HG03095 (cell line): ENCODE results near the gene LACC1.

Experiments
- ATAC-seq: cut with Tn5 transposase; IDR thresholded peaks from one replicate; pipeline ENCODE4 v1.9.1; 2021; ENCODE audit warnings: moderate library complexity; ENCODE audit not compliant: unreplicated experiment

Gene LACC1

DNA sequence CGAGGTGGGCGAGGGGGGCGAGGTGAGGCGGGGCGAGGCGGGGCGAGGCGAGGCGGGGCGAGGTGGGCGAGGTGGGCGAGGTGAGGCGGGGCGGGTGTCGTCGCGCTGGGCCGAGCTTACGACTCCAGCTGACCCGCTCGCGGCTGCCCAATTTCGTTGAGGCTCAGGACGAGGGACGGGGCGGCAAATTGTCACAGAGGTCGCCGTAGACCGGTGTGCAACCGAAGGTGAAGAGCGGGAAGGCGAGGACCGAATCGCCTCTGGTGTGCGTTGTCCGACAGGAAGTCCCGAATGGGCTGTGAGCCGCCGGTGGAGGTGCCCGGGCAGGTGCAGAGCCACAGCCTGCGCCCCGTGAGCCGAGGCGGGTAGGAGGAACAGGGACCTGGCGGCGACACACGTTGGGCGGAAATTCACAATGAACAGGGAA is at the start of gene LACC1:
Gene LACC1, plus strand, starts transcription at position 150 of the 427 bp plus-strand sequence. CDS start 1,082 bp downstream, outside the sequence.
- ATAC-seq = peak; percentile 34

DNA sequence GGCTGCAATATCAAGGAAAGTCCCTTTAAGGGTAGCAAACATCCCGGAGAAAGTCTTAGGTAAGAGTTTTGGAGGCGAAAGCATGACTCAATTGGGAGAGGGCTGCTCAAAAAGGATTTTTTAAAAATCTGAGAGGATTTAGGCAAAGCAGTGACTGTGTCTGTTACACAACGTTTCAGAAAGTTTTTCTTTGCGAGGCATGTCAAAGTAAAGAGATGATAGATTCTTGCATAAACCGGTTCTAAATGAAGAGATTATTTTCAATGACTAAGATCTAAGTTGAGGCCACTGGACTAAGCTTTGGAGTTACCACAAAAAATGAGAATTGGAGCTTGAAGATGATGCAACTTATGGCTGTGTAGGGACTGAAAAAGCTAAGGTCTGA is 49.2 kb upstream of the LACC1 start:
- no peak for ATAC-seq

DNA sequence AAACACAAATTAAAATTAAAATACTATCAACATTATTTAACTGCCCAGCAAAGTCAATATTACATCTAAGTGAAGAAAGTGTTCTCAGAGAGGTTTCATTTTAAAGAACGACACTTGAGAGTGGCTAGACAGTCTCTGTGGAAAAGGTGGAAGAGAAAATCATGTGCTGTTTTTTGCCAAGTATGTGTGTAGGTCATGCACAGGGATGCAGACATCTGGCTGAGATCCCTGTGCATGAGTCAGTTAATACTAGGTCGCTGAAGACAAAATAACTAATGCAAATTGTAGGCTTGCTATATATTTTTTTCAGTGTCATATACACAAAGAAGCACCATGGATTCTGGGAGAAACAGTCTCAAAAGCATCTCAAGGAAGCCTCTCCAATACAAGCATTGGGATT is 48.6 kb upstream of the LACC1 start:
- ATAC-seq = no peak

DNA sequence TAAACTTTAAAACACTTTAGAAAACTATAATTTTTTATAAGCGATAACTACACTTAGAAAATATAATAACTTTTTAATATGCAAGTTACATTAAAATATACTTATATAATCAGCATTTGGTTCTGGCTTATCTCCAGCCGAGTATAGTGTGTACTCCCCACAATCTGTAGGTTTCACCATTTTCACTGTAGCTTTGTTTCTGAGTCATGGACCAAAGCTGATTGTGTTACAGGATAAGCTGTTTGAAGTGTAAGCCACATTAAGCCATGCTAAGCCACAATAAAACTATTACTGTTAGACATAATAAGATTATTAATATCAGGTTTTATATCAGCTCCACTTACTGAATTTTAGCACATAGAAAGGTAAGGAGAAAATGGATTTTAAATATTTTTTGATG is 44.0 kb upstream of the LACC1 start:
- no peak for ATAC-seq

DNA sequence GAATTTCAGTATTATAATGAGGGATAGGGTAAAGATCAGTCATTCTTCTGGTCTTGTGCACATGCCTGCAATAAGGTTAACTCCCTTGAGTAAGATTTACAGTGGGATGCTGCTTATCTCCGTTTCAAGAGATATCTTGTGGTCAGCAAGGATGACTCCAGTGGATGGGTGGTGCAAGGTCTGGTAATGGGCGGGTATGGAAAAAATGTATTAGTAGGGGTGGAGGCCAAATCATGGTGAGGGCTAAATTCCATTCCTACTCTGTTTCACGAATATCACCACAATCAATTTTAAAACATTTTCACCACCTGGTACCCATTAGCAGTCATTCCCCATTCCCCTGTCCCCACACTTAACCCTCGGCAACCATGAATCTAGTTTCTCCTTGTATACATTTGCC is 40.8 kb upstream of the LACC1 start:
- no peak for ATAC-seq

DNA sequence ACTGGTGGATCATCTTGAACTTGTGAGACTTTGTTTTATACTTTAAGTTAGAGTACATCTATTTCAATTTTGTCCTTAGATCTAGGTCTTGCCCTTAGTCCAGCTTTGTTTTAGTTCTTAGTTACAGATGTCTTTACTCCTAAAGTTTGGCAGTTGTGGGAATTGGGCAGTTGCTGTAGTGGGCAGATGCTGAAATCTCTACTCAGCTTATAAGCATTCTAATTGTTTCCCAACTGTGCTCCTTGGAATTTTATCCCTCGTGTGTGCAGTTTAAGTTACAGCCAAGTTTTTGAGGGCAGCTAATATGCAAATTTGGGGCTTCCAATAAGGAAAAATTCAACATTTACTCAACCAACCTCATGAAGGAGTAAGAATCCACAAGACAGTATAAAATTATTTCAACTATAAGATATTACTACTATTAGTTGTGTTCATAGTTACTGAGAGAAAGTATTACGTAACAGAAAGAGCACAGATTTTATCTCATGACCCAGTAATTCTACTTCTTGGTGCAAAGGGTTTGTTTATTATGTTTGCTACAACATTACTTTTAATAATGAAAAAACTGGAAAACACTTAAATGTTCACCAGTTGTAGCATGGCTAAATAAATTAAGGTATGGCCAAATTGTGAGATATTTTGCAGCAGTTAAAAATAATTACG is 33.1 kb upstream of the LACC1 start:
- no peak for ATAC-seq

DNA sequence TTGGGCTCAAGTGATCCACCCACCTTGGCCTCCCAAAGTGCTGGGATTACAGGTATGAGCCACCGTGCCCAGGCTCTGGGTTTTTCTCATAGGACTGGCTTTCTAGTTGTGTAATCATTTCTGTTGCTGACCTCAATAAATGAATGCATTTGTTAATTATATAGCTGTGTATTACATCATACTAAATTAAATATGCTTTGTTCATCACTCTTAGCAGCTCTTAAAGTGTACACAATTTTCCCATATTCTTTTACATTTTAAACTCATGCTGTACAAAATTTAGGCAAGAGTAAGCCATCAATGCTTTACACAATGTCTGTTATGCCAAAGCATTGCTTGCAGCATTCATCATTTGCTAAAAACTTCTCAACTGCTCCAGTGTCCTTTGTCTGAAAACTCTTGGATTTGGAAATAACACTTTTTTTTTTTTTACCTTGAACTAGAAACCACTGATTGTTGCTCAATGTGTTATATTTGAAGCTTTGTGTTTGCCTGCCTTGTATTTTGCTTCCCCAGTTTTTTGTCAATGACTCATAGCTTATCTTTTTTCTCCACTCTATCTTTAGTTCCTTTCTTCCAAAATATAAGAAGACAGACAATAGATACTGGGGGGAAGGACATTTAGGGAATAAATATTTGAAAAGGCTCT is 31.6 kb upstream of the LACC1 start:
- no peak for ATAC-seq

DNA sequence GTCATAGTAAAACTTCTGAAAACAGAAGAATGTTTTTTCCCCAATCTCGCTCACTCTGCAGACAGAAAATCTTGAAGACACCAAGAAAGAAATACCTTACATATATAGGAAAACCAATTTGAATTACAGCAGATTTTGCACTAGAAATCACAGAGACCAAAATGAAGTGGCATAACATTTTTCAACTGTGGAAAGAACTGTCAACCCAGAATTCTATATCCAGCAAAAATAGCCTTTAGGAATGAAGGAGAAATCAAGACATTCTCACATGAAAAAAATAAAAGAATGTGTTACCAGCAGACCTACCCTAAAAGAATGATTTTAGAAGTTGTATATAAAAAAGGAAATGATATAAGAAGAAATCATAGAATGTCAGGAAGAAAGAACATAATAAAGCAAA is 28.8 kb upstream of the LACC1 start:
- no peak for ATAC-seq

DNA sequence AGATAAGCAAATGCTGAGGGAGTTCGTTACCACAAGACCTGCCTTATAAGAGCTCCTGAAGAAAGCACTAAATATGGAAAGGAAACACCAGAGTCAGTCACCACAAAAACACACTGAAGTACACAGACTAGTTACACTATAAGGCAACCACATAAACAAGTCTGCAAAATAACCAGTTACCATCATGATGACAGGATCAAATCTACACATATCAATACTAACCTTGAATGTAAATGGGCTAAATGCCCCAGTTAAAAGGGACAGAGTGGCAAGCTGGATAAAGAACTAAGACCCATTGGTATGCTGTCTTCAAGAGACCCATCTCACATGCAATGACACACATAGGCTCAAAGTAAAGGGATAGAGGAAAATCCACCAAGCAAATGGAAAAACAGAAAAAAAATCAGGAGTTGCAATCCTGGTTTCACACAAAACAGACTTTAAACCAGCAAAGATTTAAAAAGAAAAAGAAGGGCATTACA is 26.7 kb upstream of the LACC1 start:
- ATAC-seq = no peak

DNA sequence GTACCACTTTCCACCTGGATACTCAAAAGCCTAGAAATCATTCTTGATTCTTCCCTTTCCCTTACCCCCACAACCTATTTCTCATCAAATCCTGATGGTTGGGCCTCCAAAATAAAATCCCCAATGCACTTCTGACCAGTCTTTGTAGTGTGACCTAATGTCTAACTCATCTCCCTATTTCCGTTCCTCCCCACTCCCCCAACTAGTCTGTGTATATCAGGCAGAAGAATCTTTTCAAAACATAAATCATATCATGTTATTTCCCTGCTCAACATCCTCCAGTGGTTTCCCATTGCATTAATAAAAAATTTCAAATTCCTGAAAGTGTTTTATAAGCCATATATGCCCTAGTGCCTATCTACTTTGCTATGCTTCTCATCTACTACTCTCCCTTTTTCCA is 17.8 kb upstream of the LACC1 start:
- ATAC-seq = no peak

DNA sequence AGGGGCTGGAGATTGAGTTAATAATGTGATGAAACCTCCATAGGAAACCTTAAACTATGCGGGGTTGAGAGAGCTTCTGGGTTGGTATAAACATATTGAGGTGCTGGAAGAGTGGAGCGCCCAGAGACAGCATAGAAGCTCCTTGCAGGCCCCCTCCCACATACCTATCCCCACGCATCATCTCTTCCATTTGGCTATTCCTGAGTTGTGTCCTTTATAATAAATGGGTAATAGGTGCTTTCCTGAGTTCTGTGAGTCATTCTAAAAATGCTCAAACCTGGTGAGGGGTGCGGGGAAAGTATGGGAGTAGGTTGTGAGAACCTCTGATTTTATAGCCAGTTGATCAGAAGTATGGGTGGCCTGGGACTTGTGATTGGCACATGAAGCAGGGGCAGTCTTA is 14.8 kb upstream of the LACC1 start:
- ATAC-seq = no peak

DNA sequence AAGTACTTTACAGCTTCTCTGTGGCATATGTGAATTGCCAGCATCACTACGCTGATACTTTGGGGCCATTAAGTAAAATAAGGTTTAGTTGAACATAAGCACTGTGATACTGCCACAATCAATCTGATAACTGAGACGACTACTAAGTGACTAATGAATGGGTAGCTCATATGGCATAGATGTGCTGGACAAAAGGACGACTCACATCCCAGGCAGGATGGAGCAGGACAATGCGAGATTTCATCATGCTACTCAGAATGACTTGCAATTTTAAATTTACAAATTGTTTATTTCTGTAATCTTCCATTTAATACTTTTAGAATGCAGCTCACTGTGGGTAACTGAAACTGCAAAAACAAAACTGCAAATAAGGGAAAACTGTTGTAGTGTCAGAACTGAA is 13.8 kb upstream of the LACC1 start:
- no peak for ATAC-seq

DNA sequence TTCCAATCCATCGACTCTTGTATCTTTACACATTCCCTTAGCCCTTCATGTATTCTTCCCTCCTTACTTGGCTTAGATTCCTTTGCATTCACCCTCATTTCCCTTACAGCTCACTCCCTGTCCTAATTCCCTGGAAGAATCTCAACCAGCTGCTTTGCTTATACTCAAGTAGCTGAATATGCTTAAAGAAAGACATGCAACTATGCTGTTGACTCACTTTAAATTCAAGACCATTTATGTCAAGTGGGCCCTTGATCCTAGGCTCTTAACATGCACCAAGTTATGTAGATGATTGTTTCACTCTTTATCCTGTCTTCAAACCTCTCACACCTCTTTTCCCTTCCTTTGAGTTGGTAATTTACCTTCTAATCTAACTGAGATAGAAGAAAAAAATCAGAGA is 7.5 kb upstream of the LACC1 start:
- ATAC-seq = no peak

DNA sequence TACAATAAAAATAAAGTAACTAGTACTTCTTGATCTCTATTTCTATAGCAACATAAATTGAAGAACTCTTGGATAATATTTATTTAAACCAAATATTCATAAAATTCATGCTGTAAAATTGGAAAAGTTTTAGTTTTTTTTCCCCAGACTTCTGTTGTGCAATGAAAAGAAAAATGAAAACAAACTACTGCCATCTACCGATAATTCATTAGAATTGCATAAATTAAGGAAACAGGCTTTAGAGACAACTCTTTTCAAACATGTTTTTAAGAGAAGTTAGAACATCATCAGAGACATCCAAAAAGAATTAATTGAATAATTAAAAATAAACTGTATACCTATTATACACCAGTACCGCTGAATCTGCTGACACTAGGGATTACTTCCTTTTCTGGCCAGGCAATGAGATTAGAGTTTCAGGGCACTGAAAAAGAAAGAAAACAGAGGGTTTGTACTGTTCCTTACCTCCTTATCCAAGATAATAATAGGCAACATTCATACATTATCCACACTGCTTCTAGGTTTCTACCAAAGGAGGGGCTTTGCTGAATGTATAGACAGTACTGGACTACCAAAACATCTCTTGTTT is 5.1 kb upstream of the LACC1 start:
- no peak for ATAC-seq

DNA sequence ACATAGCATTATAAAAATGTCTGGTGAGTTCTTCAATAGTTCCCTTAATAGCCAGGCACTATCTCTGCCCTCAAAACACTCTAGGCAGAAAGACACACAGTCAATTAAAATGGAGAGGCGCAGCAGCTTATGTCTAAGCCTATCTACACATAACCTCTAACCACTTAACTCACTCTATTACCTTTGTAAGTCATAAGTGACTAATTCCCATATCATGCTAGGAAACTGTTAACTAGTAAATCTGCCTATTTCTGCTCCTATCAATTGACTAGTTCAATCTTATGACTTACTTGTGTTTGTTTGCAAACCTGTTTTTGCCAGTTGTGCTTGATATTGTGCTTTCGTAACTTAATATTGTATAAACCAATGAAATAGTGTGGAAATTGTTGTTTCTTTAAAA is 3.3 kb upstream of the LACC1 start:
- no peak for ATAC-seq

DNA sequence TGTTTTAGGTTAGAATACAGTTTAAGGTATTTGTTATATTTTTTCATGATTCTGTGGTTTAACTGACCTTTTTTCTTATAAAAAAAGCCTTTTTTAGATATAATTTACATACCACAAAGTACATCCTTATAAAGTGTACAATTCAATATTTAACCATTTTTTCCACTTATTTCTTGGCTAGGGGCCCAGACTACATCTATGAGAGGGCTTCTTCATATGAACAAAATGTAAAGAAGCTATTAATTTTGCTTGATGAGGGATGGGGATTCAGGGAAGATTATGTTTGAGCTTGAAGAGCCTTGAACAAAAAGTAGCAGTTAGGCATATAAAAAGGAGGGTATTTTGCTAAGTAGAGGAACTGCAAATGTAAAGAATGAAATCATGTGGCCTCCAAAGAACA is 2.4 kb upstream of the LACC1 start:
- no peak for ATAC-seq

DNA sequence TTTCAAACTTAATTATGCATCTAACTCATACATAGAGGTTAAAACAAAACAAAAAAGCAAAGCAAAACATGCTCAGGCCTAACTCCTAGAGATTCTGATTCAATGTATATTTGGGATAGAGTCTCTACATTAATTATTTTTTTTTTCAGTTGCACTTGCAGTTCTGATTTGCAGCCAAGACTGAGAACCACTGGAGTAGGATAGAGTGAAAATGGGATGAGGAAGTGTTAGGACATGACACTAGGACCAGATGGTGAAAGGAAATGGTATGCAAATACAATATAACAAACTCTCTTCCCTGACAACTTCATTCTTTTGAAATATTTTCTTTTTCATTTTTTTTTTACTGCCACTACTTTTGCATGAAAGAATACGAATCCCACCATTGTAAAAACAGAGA is 1.9 kb upstream of the LACC1 start:
- ATAC-seq = no peak

DNA sequence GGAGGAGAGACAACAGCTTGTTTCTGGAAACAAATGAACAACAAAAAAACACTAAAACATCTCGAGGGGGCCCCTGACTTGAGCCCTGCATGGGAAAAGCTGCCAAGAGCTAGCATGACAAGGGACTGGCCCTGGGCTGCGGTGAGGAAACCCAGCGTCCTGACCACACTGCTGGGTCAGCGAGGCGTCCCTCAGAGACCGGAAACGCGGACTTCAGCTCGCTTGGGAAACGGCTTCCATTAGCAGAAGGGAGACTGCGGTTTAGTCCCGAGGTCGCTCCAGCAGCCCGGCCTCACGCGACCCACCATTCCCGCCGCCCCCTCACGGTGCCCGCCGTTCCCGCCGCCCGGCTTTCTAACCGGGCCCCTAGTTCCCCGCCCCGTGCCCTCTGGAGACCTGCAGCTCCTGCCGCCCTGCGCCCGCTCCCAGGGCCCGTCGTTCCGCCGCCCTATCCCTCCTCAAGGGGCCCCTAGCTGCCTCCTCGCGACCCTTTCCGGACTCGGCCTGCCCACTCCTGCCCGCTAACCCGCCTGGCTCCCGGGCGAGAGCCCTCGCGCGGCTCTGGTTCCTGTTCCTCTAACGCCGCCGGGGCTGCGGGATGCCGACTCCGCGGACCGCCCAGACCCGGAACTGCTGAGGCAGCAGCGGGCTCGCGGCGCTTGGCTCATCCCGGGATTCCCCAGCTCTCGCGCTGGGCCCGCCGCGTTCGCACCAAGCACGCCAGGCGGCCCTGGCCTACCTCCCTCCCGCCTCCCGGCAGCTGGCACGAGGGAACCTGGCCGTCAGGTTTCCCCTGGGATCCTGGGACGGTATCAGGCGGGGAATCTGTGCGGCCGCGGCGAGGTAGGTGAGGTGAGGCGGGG is 581 bp upstream of the LACC1 start, which contains the start of gene CCDC122:
Gene CCDC122, minus strand, starts transcription at position 849 of the 863 bp plus-strand sequence. CDS start 10,364 bp downstream, outside the sequence.
- ATAC-seq = peak; percentile 80

DNA sequence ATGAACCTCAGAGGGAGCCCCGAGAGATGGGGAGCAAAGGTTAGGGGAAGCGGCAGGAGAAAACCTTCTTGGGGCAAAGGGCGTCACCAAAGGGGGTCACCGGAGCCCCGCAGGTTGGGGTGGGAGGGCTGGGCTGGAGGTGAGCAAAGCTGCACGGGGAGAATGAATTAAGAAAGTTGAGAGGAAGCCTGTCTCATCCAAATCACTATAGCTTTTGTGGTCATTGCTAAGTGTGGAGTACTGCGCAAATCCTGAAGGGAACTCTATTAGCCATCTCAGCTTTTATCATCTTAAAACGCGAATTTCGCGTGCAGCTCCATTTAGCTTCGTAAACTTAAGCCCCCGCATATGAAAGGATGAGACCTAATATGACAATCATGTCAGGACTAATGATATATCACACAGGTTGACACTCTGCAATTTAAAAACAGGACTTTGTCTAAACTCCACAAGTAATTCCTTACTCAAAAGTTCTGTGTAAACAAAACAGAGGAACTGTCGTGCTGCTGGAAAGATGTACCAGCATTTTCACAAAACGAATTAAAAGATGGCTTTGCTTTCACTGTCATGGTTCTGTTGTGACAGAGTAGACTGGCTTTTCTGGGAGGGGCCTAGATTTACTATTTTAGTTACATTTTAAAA is 631 bp downstream of the LACC1 start:
- no peak for ATAC-seq

DNA sequence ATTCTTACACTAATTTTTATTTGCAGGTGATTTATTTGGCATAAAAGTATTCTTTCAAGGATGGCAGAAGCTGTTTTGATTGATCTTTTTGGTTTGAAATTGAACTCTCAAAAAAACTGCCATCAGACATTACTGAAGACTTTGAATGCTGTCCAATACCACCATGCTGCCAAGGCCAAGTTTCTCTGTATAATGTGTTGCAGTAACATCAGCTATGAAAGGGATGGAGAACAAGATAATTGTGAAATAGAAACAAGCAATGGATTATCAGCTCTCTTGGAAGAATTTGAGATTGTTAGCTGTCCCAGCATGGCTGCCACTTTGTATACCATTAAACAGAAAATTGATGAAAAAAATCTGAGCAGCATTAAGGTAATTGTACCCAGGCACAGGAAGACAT is 1.2 kb downstream of the LACC1 start:
- no peak for ATAC-seq

DNA sequence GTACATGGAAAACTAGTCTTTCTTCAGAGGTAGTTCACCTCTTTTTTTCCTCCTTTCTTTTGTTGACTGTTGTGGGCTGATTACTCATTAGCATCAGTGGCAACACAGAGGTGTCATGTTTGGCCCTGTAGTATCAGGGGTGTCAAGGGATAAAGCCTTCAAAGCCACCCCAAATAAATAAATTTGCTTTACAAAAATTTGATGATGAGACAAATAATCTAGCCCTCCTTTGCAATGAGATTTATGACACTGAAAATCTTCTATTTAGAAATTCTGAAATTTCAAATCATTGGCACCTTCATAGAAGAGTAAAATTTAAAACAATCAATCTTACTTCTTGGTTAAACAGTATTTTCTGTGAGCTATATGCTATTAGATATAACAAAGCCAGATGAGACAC is 1.9 kb downstream of the LACC1 start:
- ATAC-seq = no peak
